ENCODE data around the gene UBE2B.

- no peak for TF ChIP-seq CTCF (IDR thresholded peaks at IDR 0.05; ENCODE audit: borderline replicate concordance, extremely low read depth, low read length, poor library complexity, severe bottlenecking)
- no peak for TF ChIP-seq EZH2 (IDR thresholded peaks at IDR 0.05; ENCODE audit: borderline replicate concordance, low read depth, low read length, severe bottlenecking)
These were observed 58.7 kb downstream of the UBE2B start for GRCh38 chr5:134430001-134430569.

All from DND-41 (cell line).